Measurements from ENCODE around the gene FAM50B.

DNA sequence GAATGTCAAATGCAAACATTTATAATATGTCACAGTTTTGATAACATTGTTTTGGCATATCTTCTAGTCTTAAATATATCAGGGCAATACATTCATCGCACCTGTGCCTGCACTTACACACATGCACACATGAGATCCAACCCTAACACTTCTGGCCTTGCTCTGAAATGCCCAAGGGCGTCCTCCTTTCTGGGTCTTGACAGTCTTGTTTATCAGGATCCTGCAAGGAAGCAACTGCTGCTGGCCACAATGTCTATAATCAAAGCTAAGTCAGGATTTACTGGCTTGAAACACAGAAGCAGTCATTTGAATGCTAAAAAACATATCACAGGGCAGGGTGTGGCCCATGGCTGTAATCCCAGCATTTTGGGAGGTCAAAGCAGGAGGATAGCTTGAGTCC lies 32.9 kb upstream of the FAM50B start:
- no peak for TF ChIP-seq CTCF (IDR thresholded peaks at IDR 0.05; ENCODE audit: poor library complexity)
- TF ChIP-seq EZH2 (IDR thresholded peaks at IDR 0.05; ENCODE audit: borderline replicate concordance): no peak
- TF ChIP-seq EZH2phosphoT487 (IDR thresholded peaks at IDR 0.05; ENCODE audit: low read depth, severe bottlenecking, unreplicated experiment): no peak
